Transverse colon (tissue), 4 donors: Measurements from ENCODE around the gene UCN3. TPM values are rescaled to one million over a fixed set of nuclear protein-coding genes. Genes with fewer than 3 reads are reported as not detected.

Experiments used
- DNase-seq: peaks from one replicate; pipeline ENCODE4 v3.0.0-alpha.2; 2019
- H3K27ac ChIP-seq, 4 donors: fragments of 200-600 bp; sonication (generic); 2 replicates each; pipeline ENCODE4 v1.5.1; 2016 to 2018; ENCODE audit warnings: inconsistent platforms in 4 of 4
- H3K27me3 ChIP-seq: fragments of 200-600 bp; sonication (generic); 2 replicates; pipeline ENCODE4 v1.5.1; 2017; ENCODE audit warnings: inconsistent platforms
- H3K36me3 ChIP-seq, 4 donors: fragments of 200-600 bp; sonication (generic); 2 replicates each; pipeline ENCODE4 v1.5.1; 2017 to 2019; ENCODE audit warnings: inconsistent platforms in 4 of 4
- H3K4me1 ChIP-seq, 4 donors: fragments of 200-600 bp; sonication (generic); 2 replicates each; pipeline ENCODE4 v1.5.1; 2017 to 2020; ENCODE audit warnings: inconsistent platforms in 4 of 4
- H3K4me3 ChIP-seq, 4 donors: fragments of 200-600 bp; sonication (generic); 1 replicate in 1 of 4; 2 replicates in 3 of 4; pipeline versions ENCODE4 v1.5.1 to v1.6.1; 2017 to 2019; ENCODE audit warnings: inconsistent platforms in 4 of 4
- H3K9me3 ChIP-seq, 2 donors: fragments of 200-600 bp; sonication (generic); 2 replicates each; pipeline ENCODE4 v1.5.1; 2017 to 2019; ENCODE audit warnings: inconsistent platforms in 2 of 2
- EP300 ChIP-seq: sonication (generic); formaldehyde crosslinking; IDR thresholded peaks from one replicate; pipeline ENCODE4 v1.6.1; 2017; ENCODE audit warnings: antibody characterized with exemption, low read depth
- POLR2A ChIP-seq: fragments of 450-650 bp; IDR thresholded peaks from one replicate; pipeline ENCODE4 v1.6.1; 2016; ENCODE audit warnings: antibody characterized with exemption, mild to moderate bottlenecking, moderate library complexity
- POLR2AphosphoS5 ChIP-seq, 3 donors: sonication (generic); formaldehyde crosslinking; IDR thresholded peaks; one replicate each; pipeline ENCODE4 v1.6.1; 2016; ENCODE audit warnings: antibody characterized with exemption in 3 of 3
- WGBS, 2 donors: methylation state at CpG; one replicate each; pipeline ENCODE4 v1.1.5; 2018; ENCODE audit warnings: low coverage in 1 of 2; 5-methylcytosine and 5-hydroxymethylcytosine counted together
- in situ Hi-C, 4 donors: fragments of 200-750 bp; cut with MboI; loops; one replicate each; pipeline versions ENCODE4 v1.15.0 to v1.15.1; 2017; ENCODE audit warnings: low sequenced_read_pairs in 3 of 4, low pct_ligation_motif_present in 1 of 4, low pct_unique_long_range_greater_than_20kb in 1 of 4
- intact Hi-C: fragments of 100-400 bp; cut with DNase I; formaldehyde crosslinking; loops from one replicate; pipeline ENCODE4 v1.15.1; 2023; ENCODE audit warnings: low total_unique reads
- total RNA-seq, 4 donors: library from RNA; depleted of rRNA; stranded (reverse); fragments of >200 nt; gene quantifications; one replicate each; pipeline ENCODE4 v1.1.0, GENCODE V29; 2016
- TF ChIP-seq, protein P1 (sequence below), 5 experiments: fragments of 200-600 bp in 3 of 5; fragments of 450-650 bp in 2 of 5; sonication (generic) in 3 of 5; IDR thresholded peaks; 1 replicate in 2 of 5; 2 replicates in 3 of 5; pipeline ENCODE4 v1.5.1; 2016 to 2017; ENCODE audit warnings: antibody characterized with exemption in 5 of 5, inconsistent platforms in 3 of 5, mild to moderate bottlenecking in 2 of 5, moderate library complexity in 1 of 5

Gene UCN3
- total RNA-seq, 4 donors from 2014 or later, result 1.6 to 1.7 TPM; not detected in 2

DNA sequence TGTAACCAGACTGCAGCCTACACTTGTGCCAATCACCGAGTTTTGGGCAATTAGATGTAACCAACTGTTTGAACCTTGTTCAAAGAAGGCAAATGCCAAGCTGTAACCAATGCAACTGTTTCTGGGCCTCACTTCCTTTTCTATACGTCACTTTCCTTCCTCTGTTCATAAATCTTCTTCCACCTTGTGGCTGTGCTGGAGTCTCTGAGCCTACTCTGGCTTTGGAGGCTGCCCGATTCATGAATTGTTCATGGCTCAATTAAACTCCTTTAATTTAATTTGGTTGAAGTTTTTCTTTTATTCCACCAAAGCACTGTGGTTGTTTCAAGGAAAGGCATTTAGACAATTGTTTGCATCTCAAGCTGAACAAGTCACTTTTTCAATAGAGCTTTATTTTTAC is 43.5 kb upstream of the UCN3 start:
- Histone ChIP-seq H3K27ac (no peak overlapping the region), H3K27me3 (no peaks in the 10 kb centered on the region), H3K4me3 (no peak overlapping the region), H3K9me3 (no peaks in the 10 kb centered on the region), H3K4me1 (no peaks in the 10 kb centered on the region), H3K36me3 (no peaks in the 10 kb centered on the region)
- in situ Hi-C loops (no loop called here), intact Hi-C loops (no loop called here)
- 73 to 80% methylated on average over 3 of the region's 3 CpGs for WGBS, 2 donors
- no peak for DNase-seq
- no peak for TF ChIP-seq POLR2A
- TF ChIP-seq, protein P1, sequence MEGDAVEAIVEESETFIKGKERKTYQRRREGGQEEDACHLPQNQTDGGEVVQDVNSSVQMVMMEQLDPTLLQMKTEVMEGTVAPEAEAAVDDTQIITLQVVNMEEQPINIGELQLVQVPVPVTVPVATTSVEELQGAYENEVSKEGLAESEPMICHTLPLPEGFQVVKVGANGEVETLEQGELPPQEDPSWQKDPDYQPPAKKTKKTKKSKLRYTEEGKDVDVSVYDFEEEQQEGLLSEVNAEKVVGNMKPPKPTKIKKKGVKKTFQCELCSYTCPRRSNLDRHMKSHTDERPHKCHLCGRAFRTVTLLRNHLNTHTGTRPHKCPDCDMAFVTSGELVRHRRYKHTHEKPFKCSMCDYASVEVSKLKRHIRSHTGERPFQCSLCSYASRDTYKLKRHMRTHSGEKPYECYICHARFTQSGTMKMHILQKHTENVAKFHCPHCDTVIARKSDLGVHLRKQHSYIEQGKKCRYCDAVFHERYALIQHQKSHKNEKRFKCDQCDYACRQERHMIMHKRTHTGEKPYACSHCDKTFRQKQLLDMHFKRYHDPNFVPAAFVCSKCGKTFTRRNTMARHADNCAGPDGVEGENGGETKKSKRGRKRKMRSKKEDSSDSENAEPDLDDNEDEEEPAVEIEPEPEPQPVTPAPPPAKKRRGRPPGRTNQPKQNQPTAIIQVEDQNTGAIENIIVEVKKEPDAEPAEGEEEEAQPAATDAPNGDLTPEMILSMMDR (IDR thresholded peaks at IDR 0.05), result no peak
- TF ChIP-seq EP300, result no peak
- TF ChIP-seq POLR2AphosphoS5 (IDR thresholded peaks at IDR 0.05), result no peak

DNA sequence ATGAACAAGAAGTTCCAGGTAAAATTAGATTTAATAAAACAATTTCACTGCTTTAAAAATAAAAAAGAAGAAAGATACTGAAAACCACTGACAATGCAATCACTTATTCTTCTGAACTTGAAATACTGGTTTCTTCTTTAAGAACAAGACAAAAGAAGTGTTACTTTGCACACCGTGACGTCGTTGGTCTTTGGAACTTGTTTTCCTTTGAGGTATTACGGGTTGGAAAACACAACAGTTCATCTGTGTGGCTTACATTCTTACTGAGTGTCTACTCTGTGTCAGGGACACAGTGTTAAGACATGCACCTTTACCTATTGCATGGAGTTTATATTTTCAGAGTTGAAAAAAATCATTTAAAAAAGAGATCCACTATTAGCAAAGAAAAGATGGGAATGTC is 41.3 kb upstream of the UCN3 start:
- WGBS, 2 donors, result 53 to 56% methylated on average over 4 of the region's 4 CpGs
- no peak for DNase-seq
- no peak overlapping the region for H3K4me3 ChIP-seq
- no peaks in the 10 kb centered on the region for H3K4me1 ChIP-seq
- H3K27ac ChIP-seq, result no peak overlapping the region
- no peaks in the 10 kb centered on the region for H3K27me3 ChIP-seq
- H3K9me3 ChIP-seq, result no peaks in the 10 kb centered on the region
- in situ Hi-C loops, result no loop called here
- no peaks in the 10 kb centered on the region for H3K36me3 ChIP-seq
- TF ChIP-seq POLR2AphosphoS5 (IDR thresholded peaks at IDR 0.05) (no peak), POLR2A (no peak), EP300 (no peak)
- intact Hi-C loops, result no loop called here

DNA sequence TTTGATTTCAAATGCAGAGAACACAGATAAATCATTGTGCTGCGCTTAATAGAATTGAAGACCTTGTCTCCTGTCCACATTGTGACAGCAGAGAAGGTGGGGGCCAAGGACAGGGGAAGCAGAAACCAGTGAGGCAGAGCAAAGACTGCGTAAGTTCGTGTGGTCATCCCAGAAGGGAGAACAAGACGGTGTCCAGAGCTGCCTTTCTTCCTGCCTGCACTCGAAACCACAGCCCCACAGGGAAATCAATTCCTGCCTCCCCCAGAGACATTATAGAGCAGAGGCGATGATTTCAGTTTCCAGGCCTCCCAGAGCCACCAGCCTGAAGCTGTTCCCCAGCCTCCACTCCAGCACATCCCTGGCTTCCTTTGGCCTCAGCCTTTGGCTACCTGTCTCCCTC is 39.7 kb upstream of the UCN3 start:
- TF ChIP-seq, protein P1 (IDR thresholded peaks at IDR 0.05), result no peak
- Histone ChIP-seq H3K36me3 (no peaks in the 10 kb centered on the region), H3K9me3 (no peaks in the 10 kb centered on the region), H3K27me3 (no peaks in the 10 kb centered on the region), H3K4me3 (no peak overlapping the region), H3K4me1 (no peaks in the 10 kb centered on the region), H3K27ac (no peak overlapping the region)
- intact Hi-C loops, result no loop called here
- in situ Hi-C loops, result no loop called here
- WGBS, 2 donors, result 71% methylated on average over 6 of the region's 6 CpGs; no CpG with 5 or more reads in 1 of the 2 donors
- no peak for DNase-seq

DNA sequence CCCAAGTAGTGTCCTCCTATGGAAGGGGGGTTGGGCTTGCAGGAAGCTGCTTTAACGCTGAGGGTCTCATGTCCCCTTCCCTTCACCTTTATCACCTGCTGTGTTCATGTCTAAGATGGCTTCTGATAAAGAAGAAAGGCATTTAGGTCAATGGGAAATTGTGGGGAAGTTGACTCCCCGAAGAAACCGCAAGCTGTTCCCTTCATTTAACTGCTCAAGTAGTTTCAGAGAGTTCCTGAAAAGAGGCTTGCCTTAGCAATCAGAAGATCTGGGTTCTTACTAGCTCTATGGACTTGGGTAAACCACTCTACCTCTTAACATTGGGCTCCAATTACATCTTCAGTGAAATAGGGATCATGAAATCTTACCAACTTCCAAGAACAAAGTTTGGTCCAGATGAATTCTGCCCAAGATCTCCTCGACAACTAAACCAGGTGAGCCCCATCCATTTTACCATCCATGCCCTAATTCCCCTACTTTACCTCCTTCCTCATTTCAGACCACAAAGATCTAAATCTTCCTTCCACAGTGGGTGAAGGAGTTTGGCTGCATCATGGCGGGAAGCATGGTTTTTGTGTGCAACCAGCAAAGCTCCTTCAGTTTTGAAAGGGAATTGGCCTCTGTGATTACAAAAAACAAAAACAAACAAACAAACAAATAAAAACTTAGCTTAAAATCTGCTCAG is 30.4 kb upstream of the UCN3 start:
- no peaks in the 10 kb centered on the region for H3K9me3 ChIP-seq
- H3K36me3 ChIP-seq, result no peaks in the 10 kb centered on the region
- DNase-seq, result no peak
- no peak overlapping the region for H3K4me3 ChIP-seq
- H3K27ac ChIP-seq, result no peak overlapping the region
- 58 to 77% methylated on average over 2 to 5 of the region's 5 CpGs for WGBS, 2 donors
- TF ChIP-seq POLR2A (no peak), POLR2AphosphoS5 (IDR thresholded peaks at IDR 0.05) (no peak)
- TF ChIP-seq, protein P1 (IDR thresholded peaks at IDR 0.05), result no peak
- intact Hi-C loops, result no loop called here
- no peaks in the 10 kb centered on the region for H3K27me3 ChIP-seq
- H3K4me1 ChIP-seq, result no peaks in the 10 kb centered on the region
- in situ Hi-C loops, result no loop called here

DNA sequence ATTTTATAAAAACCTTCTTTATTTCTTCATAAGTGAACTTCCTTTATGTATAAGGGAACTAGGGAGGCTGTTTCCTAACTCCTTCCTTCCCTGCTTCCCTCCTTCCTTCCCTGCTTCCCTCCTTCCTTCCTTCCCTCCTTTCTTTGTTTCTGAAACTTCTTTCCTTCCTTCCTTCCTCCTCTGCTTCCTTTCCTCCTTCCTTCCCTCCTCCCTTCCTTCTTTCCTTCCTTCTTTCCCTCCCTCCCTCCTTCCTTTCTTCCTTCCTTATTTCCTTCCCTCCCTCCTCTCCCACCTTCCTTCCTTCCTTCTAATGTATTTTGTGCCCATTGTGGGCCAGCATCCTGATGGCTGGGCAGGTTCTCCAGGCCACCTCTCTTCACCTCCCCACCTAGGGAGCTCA is 26.8 kb upstream of the UCN3 start:
- no peaks in the 10 kb centered on the region for H3K9me3 ChIP-seq
- in situ Hi-C loops (no loop called here), intact Hi-C loops (no loop called here)
- no peak overlapping the region for H3K27ac ChIP-seq
- no peaks in the 10 kb centered on the region for H3K36me3 ChIP-seq
- no peak for DNase-seq
- H3K4me1 ChIP-seq, result no peaks in the 10 kb centered on the region
- no peak overlapping the region for H3K4me3 ChIP-seq
- TF ChIP-seq POLR2A (no peak), POLR2AphosphoS5 (IDR thresholded peaks at IDR 0.05) (no peak), EP300 (no peak)
- TF ChIP-seq, protein P1 (IDR thresholded peaks at IDR 0.05), result no peak
- H3K27me3 ChIP-seq, result no peaks in the 10 kb centered on the region
